Limb (tissue), 2 donors: ENCODE data around the gene DNAH17.

Experiments
- DNase-seq, 2 donors: peaks; one replicate each; pipeline ENCODE4 v3.0.0-alpha.2; 2016; ENCODE audit errors: extremely low spot score in 2 of 2

The DNAH17 gene

DNA sequence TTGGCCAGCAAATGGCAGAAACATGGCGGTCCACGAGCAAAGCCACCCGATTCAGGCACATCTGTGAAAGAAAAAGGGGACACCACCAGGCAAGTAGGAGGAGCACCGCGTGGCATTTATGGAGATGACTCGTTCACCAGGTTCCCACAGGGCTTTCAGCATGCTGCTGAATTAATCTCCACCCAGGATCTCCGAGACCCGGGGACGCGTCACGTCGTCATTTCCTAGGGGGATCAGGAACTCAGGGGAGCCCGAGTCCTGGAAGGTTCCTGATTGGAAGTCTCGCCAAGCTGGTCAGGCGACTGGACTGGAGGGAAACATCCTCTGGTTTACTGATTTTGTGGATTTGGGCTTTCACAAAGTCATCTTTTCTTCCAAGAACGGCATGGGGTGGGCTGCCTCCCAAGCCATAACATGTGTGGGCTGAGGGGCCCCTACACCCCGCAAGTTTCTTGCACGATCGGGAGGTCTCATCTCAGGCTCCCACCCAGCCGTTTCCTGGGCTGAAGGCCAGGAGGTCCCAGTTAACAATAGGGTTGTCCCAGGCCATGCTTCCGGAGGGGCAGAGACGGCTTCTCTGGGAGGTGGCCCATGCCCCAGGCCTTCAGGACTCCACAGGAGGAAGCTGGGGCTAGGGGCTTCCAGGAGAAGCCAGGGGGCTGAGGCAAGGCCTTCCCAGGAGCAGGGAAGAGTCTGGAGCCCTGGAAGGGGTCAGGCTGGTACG, 645 bp downstream of the DNAH17 start:
- no peak for DNase-seq

DNA sequence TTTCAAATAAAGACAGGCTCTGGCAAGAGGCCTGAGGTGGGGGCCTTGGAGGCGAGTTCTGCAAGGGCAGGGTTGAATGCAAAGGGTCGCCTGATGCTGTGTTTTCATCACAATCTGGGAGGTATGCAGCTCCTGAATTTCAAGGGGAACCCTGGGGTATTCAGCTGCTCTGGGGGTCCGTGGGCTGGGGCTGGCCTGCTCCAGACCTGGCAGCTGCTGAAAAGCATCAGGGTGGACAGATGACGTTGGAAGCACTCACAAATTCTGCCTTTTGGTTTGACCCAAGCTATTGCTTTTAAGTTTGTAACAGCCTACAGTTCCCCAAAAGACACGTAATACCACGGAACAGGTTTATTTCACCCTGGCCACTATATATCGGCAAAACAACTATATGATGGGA, 1.3 kb downstream of the DNAH17 start:
- no peak for DNase-seq

GRCh38 chr17:78575340-78575739, 1.9 kb downstream of the DNAH17 start:
- DNase-seq, result no peak

DNA sequence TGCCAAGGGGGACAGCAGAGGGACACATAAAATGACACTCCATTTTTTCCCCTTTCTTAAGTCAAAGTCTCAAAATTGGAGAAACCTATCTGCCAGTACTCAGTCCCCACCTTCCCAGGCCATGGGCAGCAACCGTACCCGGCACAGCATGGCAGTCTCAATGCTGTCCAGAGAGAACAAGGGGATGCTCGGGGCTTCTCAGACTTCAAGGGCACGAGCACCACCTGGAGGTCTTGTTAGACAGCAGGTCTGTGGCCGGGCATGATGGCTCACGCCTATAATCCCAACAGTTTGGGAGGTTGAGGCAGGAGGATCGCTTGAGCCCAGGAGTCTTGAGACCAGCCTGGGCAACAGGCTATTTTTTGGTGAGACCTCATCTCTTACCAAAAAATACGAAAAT, 3.2 kb downstream of the DNAH17 start:
- DNase-seq, result no peak

DNA sequence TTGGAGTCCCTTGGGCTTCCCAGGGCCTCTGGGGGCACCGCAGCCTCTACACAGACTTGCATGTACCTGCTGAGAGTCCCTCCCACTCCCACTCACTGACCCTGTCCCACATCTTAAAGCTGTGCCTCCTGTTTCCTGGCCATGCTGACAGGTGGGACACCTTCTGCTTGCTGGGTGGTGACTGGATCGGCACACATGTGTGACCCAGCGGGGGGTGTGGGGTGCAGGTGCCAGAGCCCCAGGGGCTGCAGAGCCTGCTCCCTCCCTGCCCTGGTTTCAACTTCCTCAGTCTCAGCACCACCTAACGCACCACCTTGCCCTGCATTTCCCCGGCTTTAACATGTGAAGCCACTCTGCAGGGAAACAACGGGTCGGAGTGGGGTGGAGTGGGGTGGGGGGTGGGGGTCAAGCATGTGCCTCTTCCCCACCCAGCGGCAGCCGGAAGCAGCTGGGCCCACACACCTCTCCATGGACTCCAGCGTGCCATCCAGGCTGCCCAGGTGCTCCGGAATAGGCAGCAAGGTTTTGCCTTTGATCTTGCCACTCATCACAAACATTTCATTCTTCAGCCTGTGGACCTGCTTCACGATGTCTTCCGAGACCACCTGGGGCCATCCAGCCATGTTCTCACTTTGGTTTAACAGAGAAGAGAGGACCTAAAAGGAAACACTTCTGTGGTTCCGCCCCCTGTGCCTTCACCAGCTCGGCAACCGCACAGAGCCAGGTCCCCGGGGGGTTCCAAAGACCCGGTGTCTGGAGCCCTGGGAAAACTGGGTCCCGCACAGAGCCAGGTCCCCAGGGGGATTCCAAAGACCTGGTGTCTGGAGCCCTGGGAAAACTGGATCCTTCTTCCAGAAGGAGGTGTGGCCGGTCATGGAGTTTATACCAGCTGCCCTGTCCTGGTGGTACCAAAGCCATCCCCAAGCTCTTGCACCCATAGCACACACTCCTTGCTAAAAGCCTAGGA, 4.7 kb downstream of the DNAH17 start:
- no peak for DNase-seq

- DNase-seq, result no peak
Observed at GRCh38 chr17:78571329-78571728, 5.9 kb downstream of the DNAH17 start.

- no peak for DNase-seq
Observed at GRCh38 chr17:78568494-78569115, 8.6 kb downstream of the DNAH17 start.

DNA sequence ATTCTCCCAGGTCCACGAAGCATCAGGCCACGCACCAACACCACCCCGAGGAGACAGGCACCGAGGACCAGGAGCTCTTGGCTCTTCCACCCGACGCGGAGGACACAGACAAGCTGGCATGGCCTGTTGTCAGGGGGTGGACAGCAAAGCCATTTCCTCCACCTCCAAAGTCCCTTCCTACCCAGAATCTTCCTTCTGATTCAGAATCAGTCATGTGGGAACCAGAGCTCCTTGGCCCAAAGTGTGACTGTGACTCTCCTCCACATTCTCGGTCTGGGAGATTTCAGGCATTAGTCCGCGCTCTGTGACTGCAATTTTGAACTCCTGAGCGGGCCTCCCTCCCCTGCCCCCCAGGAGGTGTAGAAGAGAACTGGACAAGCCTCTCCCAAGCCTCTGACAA, 9.2 kb downstream of the DNAH17 start:
- DNase-seq, result no peak

DNA sequence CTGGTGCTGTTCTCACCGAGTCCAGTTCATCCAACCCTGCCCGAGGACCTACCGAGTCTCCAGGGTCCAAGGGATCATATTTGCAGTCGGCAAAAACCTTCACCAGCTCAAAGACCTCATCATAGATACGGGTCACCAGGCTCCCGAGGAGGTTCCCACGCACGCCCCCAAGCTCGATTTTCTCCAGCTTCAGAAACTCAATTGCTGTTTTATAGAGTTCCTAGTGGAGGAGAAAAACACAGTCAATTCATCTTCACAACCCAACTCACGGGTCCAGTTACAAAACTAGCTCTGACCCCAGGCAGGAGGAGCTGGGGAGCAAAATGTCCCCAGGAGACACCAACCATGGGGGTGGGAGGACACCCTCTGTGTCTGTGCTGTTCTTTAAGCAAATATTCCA, 10.2 kb downstream of the DNAH17 start:
- no peak for DNase-seq

- DNase-seq, result no peak
Observed at GRCh38 chr17:78563189-78564145, 13.7 kb downstream of the DNAH17 start.

DNA sequence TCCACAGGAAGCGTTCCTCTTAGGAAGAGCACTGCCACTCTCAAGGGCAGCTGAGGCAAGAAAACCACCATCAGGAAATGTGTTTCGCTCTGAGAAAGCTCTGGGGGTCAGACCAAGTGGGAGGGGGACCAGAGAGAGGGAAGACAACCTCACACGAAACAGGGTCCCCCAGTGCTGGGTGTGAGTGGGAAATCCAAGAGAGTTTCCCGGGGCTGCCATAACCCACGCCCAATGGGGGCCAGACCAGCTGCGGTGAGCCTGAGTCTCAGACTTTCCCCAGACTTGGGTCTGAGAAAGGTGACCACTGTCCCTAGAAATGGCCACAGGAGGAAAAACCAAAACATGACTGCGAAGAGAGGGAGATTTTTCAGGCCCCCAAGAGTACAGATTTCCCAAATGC, 14.5 kb downstream of the DNAH17 start:
- DNase-seq, result no peak

GRCh38 chr17:78561166-78561565, 16.0 kb downstream of the DNAH17 start:
- DNase-seq, result no peak

- no peak for DNase-seq
Observed at GRCh38 chr17:78560731-78561130, 16.5 kb downstream of the DNAH17 start.

- no peak for DNase-seq
Observed at GRCh38 chr17:78559749-78560368, 17.3 kb downstream of the DNAH17 start.

- no peak for DNase-seq
Observed at GRCh38 chr17:78558989-78559388, 18.2 kb downstream of the DNAH17 start.

GRCh38 chr17:78558181-78558850, 18.9 kb downstream of the DNAH17 start:
- DNase-seq, result no peak

DNA sequence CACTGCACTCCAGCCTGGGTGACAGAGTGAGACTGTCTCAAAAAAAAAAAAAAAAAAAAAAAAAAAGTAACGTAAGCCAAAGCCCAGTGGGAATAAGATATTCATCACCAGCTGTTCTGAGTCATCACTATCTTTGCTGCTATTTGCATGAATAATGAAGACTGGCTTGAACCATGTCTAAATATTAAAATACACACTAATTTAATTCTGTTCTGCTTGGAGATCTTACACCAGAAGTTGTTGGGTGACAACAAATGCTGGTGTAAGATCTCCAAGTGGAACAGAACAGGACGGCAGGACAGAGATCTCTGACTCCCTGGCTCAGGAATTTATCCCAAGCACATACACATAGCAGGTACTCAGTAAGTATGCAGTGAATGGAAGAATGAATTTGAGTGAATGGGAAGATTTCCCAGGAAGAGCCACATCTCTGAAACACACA, 19.6 kb downstream of the DNAH17 start:
- no peak for DNase-seq

DNA sequence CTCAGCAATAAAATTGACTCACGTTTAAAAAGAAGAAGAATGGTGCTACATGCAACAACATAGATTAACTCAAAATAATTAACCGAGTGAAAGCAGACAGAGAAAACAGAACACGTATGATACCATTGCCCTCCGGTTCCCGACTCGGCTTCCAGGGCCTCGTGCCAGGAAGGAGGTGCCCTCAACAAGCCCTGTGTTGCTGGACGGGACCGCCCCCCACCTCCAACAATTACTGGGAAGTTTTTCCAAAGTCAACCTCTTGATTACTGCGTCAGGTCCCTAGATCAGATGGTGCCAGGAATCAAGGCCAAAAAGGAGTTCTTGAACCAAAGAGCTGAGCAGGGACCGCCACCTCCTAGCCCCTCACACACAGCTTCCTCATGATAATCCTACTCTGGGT, 20.4 kb downstream of the DNAH17 start:
- DNase-seq, result no peak

GRCh38 chr17:78555746-78556401, 21.3 kb downstream of the DNAH17 start:
- no peak for DNase-seq
